SH-SY5Y (cell line): ENCODE results near the gene NRIP1.

Experiments used
- GATA2 ChIP-seq: IDR thresholded peaks from 2 replicates; pipeline ENCODE4 v1.6.1; 2011; ENCODE audit warnings: mild to moderate bottlenecking, low read depth, low read length
- GATA3 ChIP-seq: IDR thresholded peaks from 2 replicates; pipeline ENCODE4 v1.6.1; 2011; ENCODE audit warnings: low read depth, mild to moderate bottlenecking, low read length, moderate library complexity

NRIP1 gene

DNA sequence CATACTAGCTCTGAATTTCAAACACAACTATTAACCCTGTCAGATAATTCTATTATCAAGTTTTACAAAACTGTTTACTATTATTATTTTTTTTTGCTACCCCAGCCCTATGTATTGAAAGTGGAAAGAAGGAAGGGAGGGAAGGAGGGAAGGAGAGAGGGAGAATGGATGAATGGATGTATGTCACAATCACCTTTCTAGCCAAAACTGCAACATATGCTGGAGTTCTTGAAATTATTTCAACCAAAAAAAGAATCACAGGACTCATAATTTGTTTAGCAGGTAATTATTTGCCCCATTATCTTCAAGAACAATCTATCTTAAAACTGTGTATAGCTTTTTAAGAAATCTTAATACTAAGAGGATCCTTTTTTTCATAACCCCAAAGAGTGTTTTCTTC is 5.4 kb downstream of the NRIP1 start:
- TF ChIP-seq GATA2 = no peak
- TF ChIP-seq GATA3 = no peak

DNA sequence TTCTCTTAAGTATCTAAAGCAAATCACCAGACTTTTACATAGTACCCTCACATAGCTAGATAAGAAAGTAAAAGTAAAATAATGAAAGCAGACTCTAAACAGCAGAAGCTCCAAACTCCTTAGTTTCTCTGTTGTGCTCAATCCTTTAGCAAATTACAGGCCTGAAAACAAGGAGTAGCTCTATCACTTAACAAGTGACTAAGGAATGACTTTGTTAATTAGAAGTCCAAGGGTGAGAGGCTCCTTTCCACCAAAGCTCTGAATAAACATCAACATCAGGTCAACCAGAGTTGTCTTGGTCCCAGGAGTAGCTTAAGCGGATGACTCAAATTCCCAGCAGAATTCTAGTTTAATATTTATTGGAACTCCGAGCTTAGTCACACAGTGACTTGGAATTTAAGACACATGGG is 5.9 kb downstream of the NRIP1 start:
- TF ChIP-seq GATA3 = no peak
- no peak for TF ChIP-seq GATA2

DNA sequence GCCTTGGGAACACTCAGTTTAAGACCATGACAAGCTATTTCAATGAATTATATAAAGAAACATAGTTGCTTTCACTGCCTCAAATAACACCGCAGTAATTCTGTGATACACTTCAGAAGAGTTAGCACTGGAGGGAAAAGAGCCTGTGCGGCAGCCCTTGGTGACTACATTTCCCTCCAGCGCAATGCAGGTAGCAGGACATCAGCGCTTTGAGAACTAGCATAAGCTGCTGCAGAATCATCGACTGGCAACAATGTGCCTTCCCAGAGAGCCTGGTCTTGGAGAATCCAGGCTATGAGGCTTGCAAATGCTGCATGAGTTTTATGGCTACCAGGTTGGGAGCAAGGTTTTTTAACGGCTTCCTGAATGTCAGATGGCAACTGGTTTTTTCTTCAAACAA is 7.5 kb downstream of the NRIP1 start:
- no peak for TF ChIP-seq GATA2
- TF ChIP-seq GATA3 = no peak

DNA sequence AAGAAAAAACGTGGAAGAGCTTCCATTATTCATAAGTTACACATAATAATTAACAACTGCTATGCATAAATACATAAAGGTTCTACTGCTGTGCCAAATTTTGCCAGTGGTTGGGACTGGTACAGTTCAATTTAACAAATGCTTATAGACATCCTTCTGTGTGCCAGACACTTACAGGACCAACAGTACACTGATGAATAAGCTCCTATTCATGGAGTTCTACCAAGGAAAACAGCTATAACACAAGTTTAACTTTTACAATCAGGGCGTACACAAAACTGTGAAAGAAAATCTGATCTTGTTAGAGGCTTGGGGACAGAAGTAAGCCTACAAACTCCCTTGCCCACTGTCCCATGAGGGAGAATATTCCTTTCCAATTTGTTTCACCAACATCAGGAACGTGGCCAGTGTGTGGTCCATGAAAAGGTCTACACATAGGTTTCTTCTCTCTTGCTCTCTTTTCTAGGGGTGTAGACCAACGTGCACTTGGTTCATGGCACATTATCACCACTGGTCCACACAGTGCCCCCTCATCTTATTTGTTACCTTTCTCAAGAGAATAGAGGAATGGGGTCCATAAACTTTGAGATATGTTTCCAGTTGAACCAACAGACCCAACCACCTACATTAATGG is 10.1 kb downstream of the NRIP1 start:
- no peak for TF ChIP-seq GATA2
- no peak for TF ChIP-seq GATA3

DNA sequence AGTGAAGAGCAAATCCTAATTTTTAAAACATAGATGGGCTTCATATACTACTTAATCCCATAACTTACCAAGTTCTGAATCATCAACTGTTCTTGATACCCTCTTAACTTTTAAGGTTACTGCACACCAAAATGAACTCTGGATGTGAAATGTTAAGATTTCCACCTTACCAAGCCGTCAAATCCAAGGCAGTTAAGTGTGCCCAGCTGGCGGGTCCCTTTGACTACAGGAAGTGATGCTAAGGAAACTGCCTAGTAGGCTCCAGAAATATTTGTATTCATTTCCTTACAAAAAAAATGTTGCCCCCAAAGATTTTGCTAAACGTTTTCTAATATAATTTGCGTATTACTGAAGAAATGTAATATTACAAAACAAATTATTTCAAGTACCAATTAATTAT is 10.7 kb downstream of the NRIP1 start:
- TF ChIP-seq GATA2 = no peak

DNA sequence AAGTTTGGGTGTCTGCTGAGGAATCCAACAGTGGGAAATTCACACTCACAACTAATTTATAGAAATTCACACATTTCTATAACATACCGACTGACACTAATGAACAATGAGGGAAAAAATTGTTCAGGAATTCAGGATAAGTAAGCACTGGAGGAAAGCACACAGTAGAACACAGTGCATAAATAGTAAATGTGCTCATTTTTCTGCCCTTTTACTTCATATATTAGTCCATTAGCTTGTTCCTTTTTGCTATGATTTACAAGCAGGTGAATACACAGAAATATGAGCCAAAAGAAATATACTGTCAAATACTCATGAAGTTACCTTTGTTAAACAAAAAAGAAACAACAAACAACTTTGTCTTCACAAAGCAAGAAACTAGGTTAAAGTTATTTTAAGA is 11.3 kb downstream of the NRIP1 start:
- no peak for TF ChIP-seq GATA3
- no peak for TF ChIP-seq GATA2

DNA sequence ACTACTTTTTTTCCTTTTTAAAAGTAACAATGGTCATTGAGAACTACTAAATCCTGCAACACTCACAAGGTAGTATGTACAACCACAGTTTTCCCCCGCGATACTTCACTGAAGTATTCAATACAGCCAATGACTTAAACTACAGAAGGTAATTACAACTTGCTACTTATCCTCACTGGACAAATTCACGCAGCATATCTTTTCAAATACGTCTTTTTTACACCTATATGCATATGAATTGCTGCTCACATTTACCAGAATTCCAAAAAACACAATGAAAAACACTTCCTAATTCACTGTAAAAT is 12.4 kb downstream of the NRIP1 start:
- TF ChIP-seq GATA3 = no peak
- TF ChIP-seq GATA2 = no peak

DNA sequence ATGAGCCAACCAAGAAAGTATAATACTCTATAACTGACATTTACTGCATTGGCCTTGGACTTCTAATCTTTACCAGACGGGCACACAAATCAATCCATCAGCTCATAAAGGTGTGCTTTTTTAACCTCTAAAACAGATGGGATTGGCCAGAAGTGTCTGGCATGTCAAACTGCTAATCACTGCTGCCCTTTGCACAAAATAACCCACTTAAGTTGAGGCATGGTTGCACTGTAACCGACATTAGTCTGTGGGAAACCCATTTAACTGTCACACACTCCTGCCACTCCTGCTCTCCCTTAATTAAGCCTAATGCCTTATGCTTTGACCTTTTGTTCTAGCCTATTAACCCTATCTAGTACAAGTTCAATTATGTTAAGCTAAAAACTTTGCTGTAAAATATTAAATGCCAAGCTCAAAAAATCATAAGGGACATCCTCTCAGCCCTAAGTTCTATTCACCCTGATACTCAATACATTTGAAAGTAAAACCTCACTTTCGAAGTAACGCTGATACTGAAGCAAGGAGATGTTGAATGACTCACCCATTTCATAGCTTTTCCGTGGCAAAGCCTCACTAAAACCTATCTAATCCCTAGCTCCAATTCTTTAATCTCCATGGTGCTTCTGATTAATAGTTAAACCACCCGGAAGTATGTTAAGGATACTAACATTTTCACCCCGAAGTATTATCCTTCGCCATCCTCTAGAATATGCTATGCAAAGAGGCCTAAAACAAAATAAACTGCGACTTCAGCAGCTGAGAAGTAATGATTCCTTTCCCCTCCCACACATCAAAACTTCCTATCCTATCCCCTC is 12.9 kb downstream of the NRIP1 start:
- TF ChIP-seq GATA3 = no peak

DNA sequence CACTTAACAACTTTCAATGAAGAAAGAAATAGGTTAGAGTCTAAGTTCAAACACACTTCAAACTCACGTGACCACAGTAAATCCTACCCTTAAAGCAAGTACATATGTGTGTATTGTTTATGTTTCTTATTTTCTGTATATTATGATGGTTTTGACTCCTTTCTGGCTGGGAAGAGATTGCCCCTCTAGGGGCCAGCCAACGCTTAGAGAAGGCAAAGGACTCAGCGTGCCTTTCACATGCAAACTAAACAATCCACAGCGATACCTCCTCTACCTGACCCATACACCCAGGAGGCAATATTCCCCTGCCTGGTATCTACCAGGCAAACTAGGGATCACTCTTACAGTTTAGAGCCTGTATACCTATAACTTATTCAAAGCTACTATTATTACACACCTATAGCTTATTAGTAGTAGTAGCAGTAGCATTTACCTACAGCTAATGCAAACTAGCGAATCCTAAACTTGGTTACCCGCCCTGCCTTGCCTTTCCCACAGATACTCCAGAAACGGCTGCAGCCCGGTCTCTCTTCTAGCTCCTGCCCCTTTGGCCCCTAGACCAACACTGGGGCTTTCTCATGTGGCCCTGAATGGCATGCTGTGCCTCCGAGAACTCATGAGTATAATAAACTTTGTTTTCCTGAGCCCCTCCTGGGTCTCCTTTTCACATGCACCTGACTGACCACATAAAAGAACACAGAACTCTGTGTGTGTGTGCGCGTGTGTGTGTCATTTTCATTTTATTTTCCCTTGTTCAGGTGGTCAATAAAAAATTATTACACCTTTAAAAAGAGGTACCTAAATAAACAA is 14.0 kb downstream of the NRIP1 start:
- TF ChIP-seq GATA3 = no peak
- no peak for TF ChIP-seq GATA2

DNA sequence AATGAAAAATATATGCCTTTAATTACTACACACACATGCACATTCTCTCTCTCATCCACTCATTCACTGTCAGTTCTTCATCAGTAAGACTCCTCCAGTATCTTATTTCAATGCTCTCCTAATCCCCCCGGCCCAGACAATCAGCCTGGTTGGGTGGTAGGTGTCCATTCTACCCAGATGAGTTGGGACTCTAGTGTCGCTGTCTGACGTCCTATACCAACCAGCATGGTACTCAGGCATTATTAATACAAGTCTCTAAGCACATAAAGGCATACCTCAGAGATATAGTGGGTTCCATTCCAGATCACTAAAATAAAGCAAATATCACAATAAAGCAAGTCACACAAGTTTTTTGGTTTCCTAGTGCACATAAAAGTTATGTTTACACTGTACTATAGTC is 19.8 kb downstream of the NRIP1 start:
- TF ChIP-seq GATA2 (no peak), GATA3 (no peak)

DNA sequence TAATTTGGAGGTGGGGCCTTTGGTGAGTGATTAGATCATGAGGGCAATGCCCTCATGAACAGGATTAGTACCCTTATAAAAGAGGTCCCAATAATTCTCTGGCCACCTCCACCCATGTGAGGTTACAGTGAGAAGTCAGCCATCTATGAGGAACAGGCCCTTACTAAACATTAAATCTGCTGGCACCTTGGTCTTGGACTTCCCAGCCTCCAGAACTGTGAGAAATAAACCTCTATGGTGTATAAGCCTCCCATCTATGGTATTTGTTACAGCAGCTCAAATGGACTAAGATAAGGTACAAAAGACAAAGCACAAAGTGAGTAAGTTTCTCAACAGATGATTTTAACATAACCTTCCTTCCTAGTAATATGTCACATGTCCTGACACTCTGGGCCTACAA is 22.3 kb downstream of the NRIP1 start:
- TF ChIP-seq GATA2 = no peak
- no peak for TF ChIP-seq GATA3

DNA sequence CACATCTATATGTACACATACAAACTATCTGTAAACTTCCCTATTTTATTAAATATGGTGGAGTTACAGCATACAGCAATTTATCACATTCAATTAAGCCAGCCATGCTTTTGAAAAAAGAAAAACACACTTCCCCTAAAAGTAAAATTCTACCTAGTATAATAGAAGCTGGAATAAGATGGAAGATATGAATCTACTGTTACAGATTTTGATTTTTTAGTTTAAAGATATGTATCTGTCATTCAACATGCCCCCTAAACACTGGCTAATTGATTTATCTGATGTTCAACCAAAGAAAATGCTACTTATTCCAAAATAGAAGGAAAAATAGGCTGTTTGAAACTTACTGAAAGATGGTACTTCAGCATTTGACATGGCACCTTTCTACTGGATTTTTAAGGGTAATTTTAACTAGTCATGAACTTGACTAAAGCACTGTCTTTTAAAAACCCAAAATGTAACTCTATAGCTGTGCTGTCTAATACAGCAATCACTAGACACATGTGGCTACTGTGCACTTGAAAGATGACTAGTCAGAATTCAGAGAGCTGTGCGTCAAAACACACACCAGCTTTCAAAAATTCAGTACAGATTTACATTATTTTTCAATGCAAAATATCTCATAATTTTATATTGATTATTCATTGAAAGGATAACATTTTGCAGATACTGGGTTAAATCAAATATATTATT is 25.0 kb downstream of the NRIP1 start:
- TF ChIP-seq GATA2 (no peak), GATA3 (no peak)

DNA sequence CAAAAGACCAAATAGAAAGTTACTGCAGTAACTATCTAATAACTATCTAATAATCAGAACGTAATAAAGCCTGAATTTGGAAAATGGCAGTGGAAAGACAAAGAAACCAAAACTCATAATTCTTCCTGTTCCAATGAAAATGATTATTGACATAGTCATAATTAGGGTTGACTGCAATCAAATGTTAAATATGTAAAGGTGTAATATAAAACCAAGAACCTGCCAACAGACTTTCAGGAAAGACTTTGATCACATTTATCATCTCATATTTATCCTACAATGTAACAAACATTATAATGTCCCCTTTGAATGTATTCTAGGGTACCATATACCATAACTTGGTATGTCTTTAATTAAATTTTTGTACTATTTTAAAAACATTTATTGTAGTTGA is 26.9 kb downstream of the NRIP1 start:
- TF ChIP-seq GATA3 (no peak), GATA2 (no peak)
